Peyer's patch (tissue), 4 donors: ENCODE data around the gene CCNJL. TPM values are rescaled to one million over a fixed set of nuclear protein-coding genes. Genes with fewer than 3 reads are reported as not detected.

ENCODE experiments used
- DNase-seq, 3 donors: peaks; one replicate each; pipeline ENCODE4 v3.0.0-alpha.2; 2017 to 2019
- H3K27ac ChIP-seq, 4 donors: fragments of 200-600 bp; sonication (generic); one replicate each; pipeline ENCODE4 v1.5.1; 2016 to 2019
- H3K27me3 ChIP-seq, 2 donors: fragments of 200-600 bp; sonication (generic); one replicate each; pipeline ENCODE4 v1.5.1; 2019
- H3K36me3 ChIP-seq, 3 donors: fragments of 200-600 bp; sonication (generic); one replicate each; pipeline ENCODE4 v1.5.1; 2016 to 2019
- H3K4me1 ChIP-seq, 4 donors: fragments of 200-600 bp; sonication (generic); one replicate each; pipeline ENCODE4 v1.5.1; 2016 to 2019
- H3K4me3 ChIP-seq, 4 donors: fragments of 200-600 bp; sonication (generic); 1 replicate in 3 of 4; 2 replicates in 1 of 4; pipeline ENCODE4 v1.5.1; 2016 to 2019; ENCODE audit warnings: mild to moderate bottlenecking in 1 of 4
- H3K9me3 ChIP-seq, 4 donors: fragments of 200-600 bp; sonication (generic); one replicate each; pipeline ENCODE4 v1.5.1; 2016 to 2019; ENCODE audit warnings: mild to moderate bottlenecking in 1 of 4
- CTCF ChIP-seq, 6 experiments: fragments of 450-650 bp in 4 of 6; fragments of 200-600 bp in 2 of 6; sonication (generic) in 1 of 6; IDR thresholded peaks; one replicate each; pipeline ENCODE4 v1.5.1; 2017 to 2019; ENCODE audit warnings: antibody characterized with exemption in 6 of 6, mild to moderate bottlenecking in 3 of 6, moderate library complexity in 1 of 6
- POLR2A ChIP-seq, 2 donors: fragments of 450-650 bp; IDR thresholded peaks; one replicate each; pipeline ENCODE4 v1.5.1; 2017; ENCODE audit warnings: antibody characterized with exemption in 2 of 2, mild to moderate bottlenecking in 2 of 2, moderate library complexity in 2 of 2
- total RNA-seq, 4 donors: library from RNA; depleted of rRNA; stranded (reverse); fragments of >200 nt; gene quantifications; one replicate each; pipeline ENCODE4 v1.1.0, GENCODE V29; 2016

Gene CCNJL
- total RNA-seq, 4 donors from 2014 or later = 6.9 to 15.1 (median 12.6) TPM

GRCh38 chr5:160271836-160272235 is 40.5 kb downstream of the CCNJL start:
- TF ChIP-seq POLR2A (IDR thresholded peaks at IDR 0.05) (no peak), CTCF (IDR thresholded peaks at IDR 0.05) (no peak)

GRCh38 chr5:160271396-160271795 is 41.0 kb downstream of the CCNJL start:
- DNase-seq = no peak
- Histone ChIP-seq H3K36me3 (no peaks in the 10 kb centered on the region), H3K4me3 (no peak overlapping the region), H3K27ac (peak overlapping the region in 2 of 4 donors; percentile 34 to 44), H3K27me3 (no peaks in the 10 kb centered on the region), H3K9me3 (no peaks in the 10 kb centered on the region), H3K4me1 (peaks cover 0 to 21% (median 0%) of the 10 kb centered on the region in 4 donors)
- no peak for TF ChIP-seq CTCF (IDR thresholded peaks at IDR 0.05)
- no peak for TF ChIP-seq POLR2A (IDR thresholded peaks at IDR 0.05)

More at GRCh38 chr5:160271836-160272235, 40.5 kb downstream of the CCNJL start:
- Histone ChIP-seq H3K27me3 (no peaks in the 10 kb centered on the region), H3K9me3 (no peaks in the 10 kb centered on the region), H3K4me1 (peaks cover 0 to 19% (median 0%) of the 10 kb centered on the region in 4 donors), H3K4me3 (no peak overlapping the region), H3K36me3 (peaks cover 0 to 1% (median 0%) of the 10 kb centered on the region in 3 donors), H3K27ac (peak overlapping the region in 2 of 4 donors; percentile 34 to 44)
- DNase-seq = no peak

- Histone ChIP-seq H3K4me1 (peaks cover 0 to 21% (median 0%) of the 10 kb centered on the region in 4 donors), H3K36me3 (no peaks in the 10 kb centered on the region)
- DNase-seq = no peak
Measured at GRCh38 chr5:160270704-160271103, 41.7 kb downstream of the CCNJL start.

GRCh38 chr5:160269017-160269416 is 43.3 kb downstream of the CCNJL start:
- H3K27ac ChIP-seq = peak overlapping the region in 1 of 4 donors; percentile 22
- no peaks in the 10 kb centered on the region for H3K27me3 ChIP-seq
- peaks cover 0 to 12% (median 0%) of the 10 kb centered on the region in 4 donors for H3K4me1 ChIP-seq
- H3K9me3 ChIP-seq = no peaks in the 10 kb centered on the region
- DNase-seq = peak in 2 of 3 donors; percentile 30 to 80
- TF ChIP-seq CTCF (IDR thresholded peaks at IDR 0.05) = no peak
- no peak for TF ChIP-seq POLR2A (IDR thresholded peaks at IDR 0.05)
- H3K36me3 ChIP-seq = no peaks in the 10 kb centered on the region
- no peak overlapping the region for H3K4me3 ChIP-seq

More at GRCh38 chr5:160270704-160271103, 41.7 kb downstream of the CCNJL start:
- no peaks in the 10 kb centered on the region for H3K9me3 ChIP-seq
- no peak overlapping the region for H3K4me3 ChIP-seq
- TF ChIP-seq POLR2A (IDR thresholded peaks at IDR 0.05) (no peak), CTCF (IDR thresholded peaks at IDR 0.05) (no peak)
- H3K27me3 ChIP-seq = no peaks in the 10 kb centered on the region
- peak overlapping the region in 1 of 4 donors; percentile 43 for H3K27ac ChIP-seq

- no peaks in the 10 kb centered on the region for H3K9me3 ChIP-seq
- peaks cover 0 to 14% (median 0%) of the 10 kb centered on the region in 4 donors for H3K4me1 ChIP-seq
- DNase-seq = no peak
- no peak for TF ChIP-seq CTCF (IDR thresholded peaks at IDR 0.05)
- TF ChIP-seq POLR2A (IDR thresholded peaks at IDR 0.05) = no peak
- no peak overlapping the region for H3K4me3 ChIP-seq
- H3K27me3 ChIP-seq = no peaks in the 10 kb centered on the region
- H3K36me3 ChIP-seq = no peaks in the 10 kb centered on the region
- H3K27ac ChIP-seq = peak overlapping the region in 1 of 4 donors; percentile 22
Measured at GRCh38 chr5:160268121-160268520, 44.2 kb downstream of the CCNJL start.
